HG02798 (cell line): ENCODE data around the gene MIGA1.
"Not testable (repeated sequence)": the region's sequence is repeated elsewhere in the genome, so short reads cannot be mapped to it uniquely, and the experiment has no call there.

ENCODE experiments used
- ATAC-seq: cut with Tn5 transposase; IDR thresholded peaks from one replicate; pipeline ENCODE4 v1.9.1; 2021; ENCODE audit warnings: mild to moderate bottlenecking; ENCODE audit not compliant: unreplicated experiment, poor library complexity

Gene MIGA1

GRCh38 chr1:77779529-77780281, at the start of gene MIGA1:
Gene MIGA1, plus strand, starts transcription at chr1:77779649. Its CDS starts 3,604 bp downstream, at chr1:77783253.
- ATAC-seq, result peak; percentile 97

- no peak for ATAC-seq
Observed at GRCh38 chr1:77732090-77732489, 47.4 kb upstream of the MIGA1 start.

GRCh38 chr1:77739235-77739634, 40.2 kb upstream of the MIGA1 start:
- no peak for ATAC-seq

- ATAC-seq, result no peak
Observed at GRCh38 chr1:77741316-77741715, 38.1 kb upstream of the MIGA1 start.

- ATAC-seq, result no peak
Observed at GRCh38 chr1:77742011-77742555, 37.4 kb upstream of the MIGA1 start.

GRCh38 chr1:77744576-77744975, 34.9 kb upstream of the MIGA1 start:
- ATAC-seq, result no peak

- ATAC-seq, result not testable (repeated sequence)
Observed at GRCh38 chr1:77749489-77749888, 30.0 kb upstream of the MIGA1 start.

GRCh38 chr1:77756052-77756754, 23.2 kb upstream of the MIGA1 start:
- no peak for ATAC-seq

GRCh38 chr1:77757066-77757584, 22.3 kb upstream of the MIGA1 start:
- no peak for ATAC-seq

- ATAC-seq, result no peak
Observed at GRCh38 chr1:77757603-77758002, 21.8 kb upstream of the MIGA1 start.

- ATAC-seq, result peak; percentile 98
Observed at GRCh38 chr1:77759071-77760028, 20.1 kb upstream of the MIGA1 start, which contains the start of gene USP33. Gene USP33, minus strand, starts transcription at chr1:77759852. Its CDS starts 18,155 bp downstream, at chr1:77741697.

- no peak for ATAC-seq
Observed at GRCh38 chr1:77762072-77762476, 17.4 kb upstream of the MIGA1 start.

- no peak for ATAC-seq
Observed at GRCh38 chr1:77768006-77768405, 11.4 kb upstream of the MIGA1 start.

GRCh38 chr1:77776007-77776700, 3.3 kb upstream of the MIGA1 start:
- ATAC-seq, result no peak

- peak; percentile 24 for ATAC-seq
Observed at GRCh38 chr1:77781683-77782082, 2.2 kb downstream of the MIGA1 start.

GRCh38 chr1:77783141-77783540, 3.7 kb downstream of the MIGA1 start:
- no peak for ATAC-seq

- not testable (repeated sequence) for ATAC-seq
Observed at GRCh38 chr1:77786093-77786741, 6.8 kb downstream of the MIGA1 start.

- no peak for ATAC-seq
Observed at GRCh38 chr1:77794550-77794949, 15.1 kb downstream of the MIGA1 start.
